K562 (cell line): ENCODE results near the gene CYP2C9. TPM values are rescaled to one million over a fixed set of nuclear protein-coding genes. Genes with fewer than 3 reads are reported as not detected.

Experiments
- CLOCK ChIP-seq: fragments of 250-450 bp; sonication (Bioruptor Pico); IDR thresholded peaks from 2 replicates; pipeline ENCODE4 v1.4.0; 2020; ENCODE audit warnings: mild to moderate bottlenecking, moderate library complexity, borderline replicate concordance
- CTCF ChIP-seq, 3 experiments: IDR thresholded peaks in 2 of 3; conservative IDR thresholded peaks in 1 of 3; 2 replicates each; pipeline ENCODE4 v1.5.1; 2011 to 2012; ENCODE audit warnings: low read length in 3 of 3, mild to moderate bottlenecking in 3 of 3, control low read depth in 2 of 3, improper control_type of control experiment in 1 of 3, inconsistent platforms in 1 of 3, low read depth in 1 of 3, mixed read lengths in 1 of 3, moderate library complexity in 1 of 3; ENCODE audit not compliant: insufficient read depth in 2 of 3
- FOXP1 ChIP-seq: sonication (generic); formaldehyde crosslinking; IDR thresholded peaks from 2 replicates; pipeline ENCODE4 v1.8.0; 2022; ENCODE audit warnings: mild to moderate bottlenecking, missing genetic modification reagents
- GATA2 ChIP-seq: sonication (generic); formaldehyde crosslinking; IDR thresholded peaks from 2 replicates; pipeline ENCODE4 v1.4.0; 2020; ENCODE audit warnings: mild to moderate bottlenecking, missing genetic modification reagents
- HLTF ChIP-seq: fragments of 450-650 bp; IDR thresholded peaks from 2 replicates; pipeline ENCODE4 v1.6.1; 2016
- KDM1A ChIP-seq, 2 experiments: fragments of 450-650 bp; IDR thresholded peaks; 2 replicates each; pipeline ENCODE4 v1.6.1; 2016; ENCODE audit warnings: mild to moderate bottlenecking in 2 of 2
- L3MBTL2 ChIP-seq: fragments of 450-650 bp; IDR thresholded peaks from 2 replicates; pipeline ENCODE4 v1.6.1; 2016; ENCODE audit warnings: mild to moderate bottlenecking, moderate library complexity
- NCOR1 ChIP-seq: fragments of 450-650 bp; IDR thresholded peaks from 2 replicates; pipeline ENCODE4 v1.6.1; 2016; ENCODE audit warnings: mild to moderate bottlenecking, moderate library complexity
- RAD21 ChIP-seq, 2 experiments: fragments of 250-450 bp in 1 of 2; fragments of 450-650 bp in 1 of 2; sonication (Bioruptor Pico) in 1 of 2; formaldehyde crosslinking in 1 of 2; IDR thresholded peaks in 1 of 2; conservative IDR thresholded peaks in 1 of 2; 2 replicates each; pipeline versions ENCODE4 v1.4.0 to v1.8.0; 2020 to 2022; ENCODE audit warnings: mild to moderate bottlenecking in 2 of 2, moderate library complexity in 1 of 2
- SREBF2 ChIP-seq: sonication (generic); formaldehyde crosslinking; IDR thresholded peaks from 2 replicates; pipeline ENCODE4 v1.4.0; 2020; ENCODE audit warnings: mild to moderate bottlenecking, missing genetic modification reagents
- ZNF280A ChIP-seq: fragments of 450-650 bp; IDR thresholded peaks from 2 replicates; pipeline ENCODE4 v1.6.1; 2018; ENCODE audit warnings: mild to moderate bottlenecking, low read depth; ENCODE audit not compliant: partially characterized antibody
- ZNF431 ChIP-seq: sonication (generic); formaldehyde crosslinking; IDR thresholded peaks from 2 replicates; pipeline ENCODE4 v1.8.0; 2022; ENCODE audit warnings: mild to moderate bottlenecking, missing genetic modification reagents
- ZNF695 ChIP-seq: fragments of 450-650 bp; formaldehyde crosslinking; IDR thresholded peaks from 2 replicates; pipeline ENCODE4 v1.4.0; 2020; ENCODE audit warnings: mild to moderate bottlenecking, moderate library complexity
- ZNF717 ChIP-seq: fragments of 250-450 bp; sonication (Bioruptor Pico); IDR thresholded peaks from 2 replicates; pipeline ENCODE4 v1.5.0; 2021
- polyA plus RNA-seq, 8 experiments: library from polyadenylated mRNA; depleted of rRNA in 4 of 8; stranded (reverse) in 5 of 8; unstranded in 3 of 8; fragments of >200 nt; fragmentation: Nextera tagmentation in 2 of 8; fragmentation: Illumina TruSeq in 1 of 8; extraction: Ambion mirVana in 2 of 8; extraction: Trizol in 1 of 8; gene quantifications; 2 replicates each; pipeline versions ENCODE4 v1.2.1 to v1.2.3, GENCODE V29; 2011 to 2014; ENCODE audit warnings: inconsistent platforms in 1 of 8, missing spikeins in 1 of 8
- total RNA-seq, 7 experiments: library from RNA; depleted of rRNA in 6 of 7; stranded (reverse); fragments of >200 nt in 6 of 7; fragmentation: Illumina TruSeq in 2 of 7; extraction: Trizol in 2 of 7; gene quantifications; 2 replicates each; pipeline versions ENCODE4 v1.2.1 to v1.2.3, GENCODE V29; 2011 to 2021; ENCODE audit warnings: low replicate concordance in 1 of 7
- TF ChIP-seq, protein P1 (sequence below): fragments of 250-450 bp; sonication (Bioruptor Pico); IDR thresholded peaks from 2 replicates; pipeline ENCODE4 v1.5.0; 2020; ENCODE audit warnings: mild to moderate bottlenecking, borderline replicate concordance
- TF ChIP-seq, protein P2 (sequence below): fragments of 450-650 bp; IDR thresholded peaks from 2 replicates; pipeline ENCODE4 v1.6.1; 2017; ENCODE audit warnings: antibody characterized with exemption, mild to moderate bottlenecking

The CYP2C9 gene
- total and polyA plus RNA-seq, 9 of the 15 experiments (the other 6 are each of a cell fraction or from before 2014, with no cell fraction given), result 0.22 TPM; not detected in 8

DNA sequence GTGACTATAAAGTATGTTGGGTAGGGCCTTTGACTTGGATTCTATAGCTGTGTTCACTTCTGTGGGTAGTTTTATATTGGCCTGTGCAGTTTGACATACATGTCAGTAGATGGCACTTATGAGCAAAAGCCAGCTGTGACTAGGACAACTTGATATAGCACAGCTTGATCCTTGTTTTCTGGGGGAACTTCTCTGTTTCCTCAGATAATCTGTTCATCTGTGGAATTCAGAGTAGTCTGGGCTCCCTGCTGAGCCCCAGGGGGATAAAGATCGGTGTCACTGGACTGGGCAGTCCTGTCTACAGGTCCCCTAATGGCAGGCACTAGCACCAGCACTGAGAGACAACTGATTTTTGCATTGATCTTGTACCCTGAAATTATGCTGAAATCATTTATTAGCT lies 25.4 kb downstream of the CYP2C9 start (continued):
- TF ChIP-seq RAD21 (CRISPR knock-in tag; conservative IDR thresholded peaks at IDR 0.05 in 1 of 2, IDR thresholded peaks at IDR 0.05 in 1 of 2), result peak in 1 of 2 experiments; percentile 16; a peak in 1 of 4 replicates
- no peak for TF ChIP-seq ZNF717 (CRISPR knock-in tag)
- TF ChIP-seq ZNF695 (CRISPR knock-in tag), result no peak
- TF ChIP-seq, protein P1, sequence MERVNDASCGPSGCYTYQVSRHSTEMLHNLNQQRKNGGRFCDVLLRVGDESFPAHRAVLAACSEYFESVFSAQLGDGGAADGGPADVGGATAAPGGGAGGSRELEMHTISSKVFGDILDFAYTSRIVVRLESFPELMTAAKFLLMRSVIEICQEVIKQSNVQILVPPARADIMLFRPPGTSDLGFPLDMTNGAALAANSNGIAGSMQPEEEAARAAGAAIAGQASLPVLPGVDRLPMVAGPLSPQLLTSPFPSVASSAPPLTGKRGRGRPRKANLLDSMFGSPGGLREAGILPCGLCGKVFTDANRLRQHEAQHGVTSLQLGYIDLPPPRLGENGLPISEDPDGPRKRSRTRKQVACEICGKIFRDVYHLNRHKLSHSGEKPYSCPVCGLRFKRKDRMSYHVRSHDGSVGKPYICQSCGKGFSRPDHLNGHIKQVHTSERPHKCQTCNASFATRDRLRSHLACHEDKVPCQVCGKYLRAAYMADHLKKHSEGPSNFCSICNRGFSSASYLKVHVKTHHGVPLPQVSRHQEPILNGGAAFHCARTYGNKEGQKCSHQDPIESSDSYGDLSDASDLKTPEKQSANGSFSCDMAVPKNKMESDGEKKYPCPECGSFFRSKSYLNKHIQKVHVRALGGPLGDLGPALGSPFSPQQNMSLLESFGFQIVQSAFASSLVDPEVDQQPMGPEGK (CRISPR knock-in tag), result no peak
- no peak for TF ChIP-seq CLOCK (CRISPR knock-in tag)
- TF ChIP-seq L3MBTL2, result no peak
- TF ChIP-seq GATA2 (CRISPR knock-in tag), result no peak
- peak; percentile 31 to 45 (median 44); a peak in 3 of 6 replicates for TF ChIP-seq CTCF (IDR thresholded peaks at IDR 0.05 in 2 of 3, conservative IDR thresholded peaks at IDR 0.05 in 1 of 3; ENCODE audit: insufficient read depth in 2 of 3, low read depth in 1 of 3, low read length in 3 of 3)
- TF ChIP-seq ZNF431 (CRISPR knock-in tag), result no peak
- TF ChIP-seq FOXP1 (CRISPR knock-in tag), result no peak
- TF ChIP-seq HLTF, result no peak
- TF ChIP-seq, protein P2, sequence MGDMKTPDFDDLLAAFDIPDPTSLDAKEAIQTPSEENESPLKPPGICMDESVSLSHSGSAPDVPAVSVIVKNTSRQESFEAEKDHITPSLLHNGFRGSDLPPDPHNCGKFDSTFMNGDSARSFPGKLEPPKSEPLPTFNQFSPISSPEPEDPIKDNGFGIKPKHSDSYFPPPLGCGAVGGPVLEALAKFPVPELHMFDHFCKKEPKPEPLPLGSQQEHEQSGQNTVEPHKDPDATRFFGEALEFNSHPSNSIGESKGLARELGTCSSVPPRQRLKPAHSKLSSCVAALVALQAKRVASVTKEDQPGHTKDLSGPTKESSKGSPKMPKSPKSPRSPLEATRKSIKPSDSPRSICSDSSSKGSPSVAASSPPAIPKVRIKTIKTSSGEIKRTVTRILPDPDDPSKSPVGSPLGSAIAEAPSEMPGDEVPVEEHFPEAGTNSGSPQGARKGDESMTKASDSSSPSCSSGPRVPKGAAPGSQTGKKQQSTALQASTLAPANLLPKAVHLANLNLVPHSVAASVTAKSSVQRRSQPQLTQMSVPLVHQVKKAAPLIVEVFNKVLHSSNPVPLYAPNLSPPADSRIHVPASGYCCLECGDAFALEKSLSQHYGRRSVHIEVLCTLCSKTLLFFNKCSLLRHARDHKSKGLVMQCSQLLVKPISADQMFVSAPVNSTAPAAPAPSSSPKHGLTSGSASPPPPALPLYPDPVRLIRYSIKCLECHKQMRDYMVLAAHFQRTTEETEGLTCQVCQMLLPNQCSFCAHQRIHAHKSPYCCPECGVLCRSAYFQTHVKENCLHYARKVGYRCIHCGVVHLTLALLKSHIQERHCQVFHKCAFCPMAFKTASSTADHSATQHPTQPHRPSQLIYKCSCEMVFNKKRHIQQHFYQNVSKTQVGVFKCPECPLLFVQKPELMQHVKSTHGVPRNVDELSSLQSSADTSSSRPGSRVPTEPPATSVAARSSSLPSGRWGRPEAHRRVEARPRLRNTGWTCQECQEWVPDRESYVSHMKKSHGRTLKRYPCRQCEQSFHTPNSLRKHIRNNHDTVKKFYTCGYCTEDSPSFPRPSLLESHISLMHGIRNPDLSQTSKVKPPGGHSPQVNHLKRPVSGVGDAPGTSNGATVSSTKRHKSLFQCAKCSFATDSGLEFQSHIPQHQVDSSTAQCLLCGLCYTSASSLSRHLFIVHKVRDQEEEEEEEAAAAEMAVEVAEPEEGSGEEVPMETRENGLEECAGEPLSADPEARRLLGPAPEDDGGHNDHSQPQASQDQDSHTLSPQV, result no peak
- TF ChIP-seq KDM1A (IDR thresholded peaks at IDR 0.05), result no peak
- TF ChIP-seq NCOR1, result no peak
- no peak for TF ChIP-seq SREBF2
- TF ChIP-seq ZNF280A, result no peak
